Measurements from ENCODE around the gene CARD9.
A peak's percentile ranks its signal among the peaks of the same experiment; 100 is the strongest.

Gene CARD9

DNA sequence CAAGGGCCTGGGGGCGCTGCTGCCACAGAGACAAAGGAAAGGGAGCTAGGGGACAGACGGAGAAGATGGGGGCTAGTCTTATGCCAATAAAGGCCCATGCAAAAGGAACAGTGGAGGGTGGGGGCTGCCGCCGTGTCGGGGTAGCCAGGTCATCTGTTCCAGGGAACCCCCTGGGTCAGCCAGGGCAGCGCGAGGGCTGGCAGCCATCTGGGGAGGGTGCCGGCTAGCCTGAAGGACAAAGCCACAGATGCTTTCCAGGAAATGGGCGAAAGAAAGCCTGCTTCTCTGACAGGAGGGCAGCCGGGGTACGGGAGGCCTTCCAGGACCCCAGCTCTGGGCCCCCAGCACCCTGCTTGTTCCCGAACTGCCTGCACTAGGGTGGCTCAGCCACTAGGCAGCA lies 1.6 kb upstream of the CARD9 start:
- Histone ChIP-seq H2AFZ (ENCODE audit: low read length) (no peak overlapping the region), H3K36me3 (replicated peaks in 1 of 2; ENCODE audit: control insufficient read depth in 2 of 2, insufficient read depth in 2 of 2, low read length in 2 of 2) (peaks cover 11 to 43% of the 10 kb centered on the region in 2 donors), H3K4ac (ENCODE audit: low read length) (no peak overlapping the region), H3K79me1 (ENCODE audit: low read depth, low read length) (peaks cover 2% of the 10 kb centered on the region), H2BK120ac (ENCODE audit: low read depth, low read length) (no peak overlapping the region), H3K9ac (ENCODE audit: low read depth, low read length, poor library complexity) (no peak overlapping the region), H2BK12ac (ENCODE audit: low read length) (no peak overlapping the region), H3K23ac (ENCODE audit: low read depth, low read length, poor library complexity) (no peak overlapping the region), H3K4me3 (ENCODE audit: low read length in 2 of 2) (no peak overlapping the region), H4K8ac (ENCODE audit: low read depth, low read length) (no peak overlapping the region), H3K4me1 (ENCODE audit: control insufficient read depth in 2 of 2, insufficient read depth in 1 of 2, low read depth in 1 of 2, low read length in 2 of 2) (peaks cover 8 to 21% of the 10 kb centered on the region in 2 donors), H3K27ac (replicated peaks; ENCODE audit: low read length) (no peak overlapping the region), H2BK5ac (ENCODE audit: low read length) (peak overlapping the region; percentile 39), H4K91ac (ENCODE audit: low read depth, low read length, poor library complexity) (no peak overlapping the region), H3K27me3 (ENCODE audit: control insufficient read depth in 3 of 3, insufficient read depth in 3 of 3, low read depth in 1 of 3, low read length in 3 of 3) (no peaks in the 10 kb centered on the region), H3K18ac (ENCODE audit: low read length) (no peak overlapping the region), H2AK5ac (ENCODE audit: low read depth, low read length) (no peak overlapping the region), H2BK15ac (ENCODE audit: low read length) (no peak overlapping the region), H3K4me2 (ENCODE audit: insufficient read depth, low read length, poor library complexity, severe bottlenecking) (no peak overlapping the region), H3K9me3 (replicated peaks in 1 of 2; ENCODE audit: control insufficient read depth in 2 of 2, insufficient read depth in 1 of 2, low read depth in 1 of 2, low read length in 2 of 2) (no peaks in the 10 kb centered on the region), H3K14ac (ENCODE audit: low read length) (no peak overlapping the region)
- no peak for DNase-seq (ENCODE audit: low spot score)
- WGBS, 2 donors (ENCODE audit: extremely low coverage in 2 of 2, insufficient read length in 2 of 2, insufficient replicate concordance in 1 of 2) = no CpG with 5 or more reads among the region's 12 CpGs

GRCh38 chr9:136374183-136374575 lies 710 bp upstream of the CARD9 start:
- no CpG with 5 or more reads among the region's 14 CpGs for WGBS, 2 donors (ENCODE audit: extremely low coverage in 2 of 2, insufficient read length in 2 of 2, insufficient replicate concordance in 1 of 2)
- no peak overlapping the region for H2BK15ac ChIP-seq (ENCODE audit: low read length)
- H3K4ac ChIP-seq (ENCODE audit: low read length) = no peak overlapping the region
- peak overlapping the region; percentile 43 for H4K8ac ChIP-seq (ENCODE audit: low read depth, low read length)
- H3K4me3 ChIP-seq (ENCODE audit: low read length in 2 of 2) = no peak overlapping the region
- no peak overlapping the region for H2AFZ ChIP-seq (ENCODE audit: low read length)
- H2BK5ac ChIP-seq (ENCODE audit: low read length) = peak overlapping the region; percentile 39
- no peak overlapping the region for H3K14ac ChIP-seq (ENCODE audit: low read length)
- H3K79me1 ChIP-seq (ENCODE audit: low read depth, low read length) = peaks cover 2% of the 10 kb centered on the region
- peak overlapping the region; percentile 11 for H3K4me2 ChIP-seq (ENCODE audit: insufficient read depth, low read length, poor library complexity, severe bottlenecking)
- H3K36me3 ChIP-seq (replicated peaks in 1 of 2; ENCODE audit: control insufficient read depth in 2 of 2, insufficient read depth in 2 of 2, low read length in 2 of 2) = peaks cover 7 to 34% of the 10 kb centered on the region in 2 donors
- no peak overlapping the region for H2AK5ac ChIP-seq (ENCODE audit: low read depth, low read length)
- H2BK12ac ChIP-seq (ENCODE audit: low read length) = peak overlapping the region; percentile 22
- H3K9ac ChIP-seq (ENCODE audit: low read depth, low read length, poor library complexity) = peak overlapping the region; percentile 38
- H3K4me1 ChIP-seq (ENCODE audit: control insufficient read depth in 2 of 2, insufficient read depth in 1 of 2, low read depth in 1 of 2, low read length in 2 of 2) = peaks cover 8 to 21% of the 10 kb centered on the region in 2 donors
- no peak for DNase-seq (ENCODE audit: low spot score)
- peak overlapping the region; percentile 89 for H3K23ac ChIP-seq (ENCODE audit: low read depth, low read length, poor library complexity)
- no peak overlapping the region for H4K91ac ChIP-seq (ENCODE audit: low read depth, low read length, poor library complexity)
- H3K9me3 ChIP-seq (replicated peaks in 1 of 2; ENCODE audit: control insufficient read depth in 2 of 2, insufficient read depth in 1 of 2, low read depth in 1 of 2, low read length in 2 of 2) = no peaks in the 10 kb centered on the region
- H3K27ac ChIP-seq (replicated peaks; ENCODE audit: low read length) = no peak overlapping the region
- H3K18ac ChIP-seq (ENCODE audit: low read length) = no peak overlapping the region
- H3K27me3 ChIP-seq (ENCODE audit: control insufficient read depth in 3 of 3, insufficient read depth in 3 of 3, low read depth in 1 of 3, low read length in 3 of 3) = no peaks in the 10 kb centered on the region
- no peak overlapping the region for H2BK120ac ChIP-seq (ENCODE audit: low read depth, low read length)

DNA sequence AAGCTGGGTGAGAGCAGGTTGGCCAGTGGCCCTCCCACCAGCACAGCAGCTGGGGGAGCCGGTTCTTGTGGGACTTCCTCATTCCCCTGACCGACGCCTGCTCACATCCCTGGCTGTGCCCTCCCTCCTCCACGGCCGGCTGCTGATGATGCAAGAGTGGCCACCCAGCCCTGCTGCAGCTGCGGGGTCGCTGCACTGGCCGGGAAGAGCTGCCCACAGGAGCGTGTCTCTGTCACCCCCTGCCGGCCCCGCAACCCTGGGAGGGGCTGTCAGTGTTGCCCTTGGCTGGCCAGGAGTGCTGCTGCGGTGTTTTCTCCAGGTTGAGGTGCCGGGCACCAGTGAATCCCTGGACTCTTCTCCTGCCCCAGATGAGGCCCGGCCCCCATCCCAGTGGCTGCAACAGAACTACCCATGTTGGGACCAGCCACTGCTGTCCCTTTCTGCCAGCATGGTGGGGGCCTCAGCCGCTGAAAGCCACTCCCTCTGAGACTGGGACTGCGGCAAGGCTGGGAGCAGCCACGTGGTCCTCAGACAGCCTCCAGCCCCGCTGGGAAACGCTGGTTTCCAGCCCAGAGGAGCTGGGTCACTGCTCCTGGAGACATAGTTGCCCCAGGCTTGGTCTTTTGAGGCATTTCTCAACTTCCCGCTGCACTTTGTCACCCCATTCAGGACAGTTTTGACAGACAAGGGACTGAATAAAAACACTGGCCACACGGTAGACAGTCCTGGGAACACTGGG lies 739 bp downstream of the CARD9 start:
- Histone ChIP-seq H3K18ac (ENCODE audit: low read length) (peak overlapping the region; percentile 80), H3K27me3 (ENCODE audit: control insufficient read depth in 3 of 3, insufficient read depth in 3 of 3, low read depth in 1 of 3, low read length in 3 of 3) (no peaks in the 10 kb centered on the region), H2AK5ac (ENCODE audit: low read depth, low read length) (peak overlapping the region; percentile 90), H3K23ac (ENCODE audit: low read depth, low read length, poor library complexity) (peak overlapping the region; percentile 93), H4K8ac (ENCODE audit: low read depth, low read length) (no peak overlapping the region), H3K4ac (ENCODE audit: low read length) (no peak overlapping the region), H2BK5ac (ENCODE audit: low read length) (peak overlapping the region; percentile 66), H2AFZ (ENCODE audit: low read length) (peak overlapping the region; percentile 83), H3K27ac (replicated peaks; ENCODE audit: low read length) (no peak overlapping the region), H3K4me1 (ENCODE audit: control insufficient read depth in 2 of 2, insufficient read depth in 1 of 2, low read depth in 1 of 2, low read length in 2 of 2) (peaks cover 8 to 21% of the 10 kb centered on the region in 2 donors), H3K14ac (ENCODE audit: low read length) (no peak overlapping the region), H2BK120ac (ENCODE audit: low read depth, low read length) (no peak overlapping the region), H2BK15ac (ENCODE audit: low read length) (peak overlapping the region; percentile 78), H3K9me3 (replicated peaks in 1 of 2; ENCODE audit: control insufficient read depth in 2 of 2, insufficient read depth in 1 of 2, low read depth in 1 of 2, low read length in 2 of 2) (no peaks in the 10 kb centered on the region), H3K79me1 (ENCODE audit: low read depth, low read length) (peaks cover 2% of the 10 kb centered on the region), H3K9ac (ENCODE audit: low read depth, low read length, poor library complexity) (peak overlapping the region; percentile 60), H3K4me2 (ENCODE audit: insufficient read depth, low read length, poor library complexity, severe bottlenecking) (no peak overlapping the region), H3K4me3 (ENCODE audit: low read length in 2 of 2) (no peak overlapping the region), H4K91ac (ENCODE audit: low read depth, low read length, poor library complexity) (no peak overlapping the region), H3K36me3 (replicated peaks in 1 of 2; ENCODE audit: control insufficient read depth in 2 of 2, insufficient read depth in 2 of 2, low read length in 2 of 2) (peaks cover 7 to 24% of the 10 kb centered on the region in 2 donors), H2BK12ac (ENCODE audit: low read length) (peak overlapping the region; percentile 84)
- no peak for DNase-seq (ENCODE audit: low spot score)
- no CpG with 5 or more reads among the region's 21 CpGs for WGBS, 2 donors (ENCODE audit: extremely low coverage in 2 of 2, insufficient read length in 2 of 2, insufficient replicate concordance in 1 of 2)

- H3K4me2 ChIP-seq (ENCODE audit: insufficient read depth, low read length, poor library complexity, severe bottlenecking) = no peak overlapping the region
- no peak for DNase-seq (ENCODE audit: low spot score)
- peak overlapping the region; percentile 93 for H3K23ac ChIP-seq (ENCODE audit: low read depth, low read length, poor library complexity)
- no peak overlapping the region for H2BK120ac ChIP-seq (ENCODE audit: low read depth, low read length)
- peak overlapping the region; percentile 94 for H2AK5ac ChIP-seq (ENCODE audit: low read depth, low read length)
- peak overlapping the region; percentile 47 for H3K14ac ChIP-seq (ENCODE audit: low read length)
- H4K8ac ChIP-seq (ENCODE audit: low read depth, low read length) = no peak overlapping the region
- H3K9ac ChIP-seq (ENCODE audit: low read depth, low read length, poor library complexity) = peak overlapping the region; percentile 60
- no peak overlapping the region for H3K27ac ChIP-seq (replicated peaks; ENCODE audit: low read length)
- H3K4ac ChIP-seq (ENCODE audit: low read length) = no peak overlapping the region
- peaks cover 8 to 21% of the 10 kb centered on the region in 2 donors for H3K4me1 ChIP-seq (ENCODE audit: control insufficient read depth in 2 of 2, insufficient read depth in 1 of 2, low read depth in 1 of 2, low read length in 2 of 2)
- H3K79me1 ChIP-seq (ENCODE audit: low read depth, low read length) = peaks cover 2% of the 10 kb centered on the region
- H2BK12ac ChIP-seq (ENCODE audit: low read length) = no peak overlapping the region
- peaks cover 7 to 17% of the 10 kb centered on the region in 2 donors for H3K36me3 ChIP-seq (replicated peaks in 1 of 2; ENCODE audit: control insufficient read depth in 2 of 2, insufficient read depth in 2 of 2, low read length in 2 of 2)
- peak overlapping the region; percentile 83 for H2AFZ ChIP-seq (ENCODE audit: low read length)
- peak overlapping the region; percentile 85 for H4K91ac ChIP-seq (ENCODE audit: low read depth, low read length, poor library complexity)
- no CpG with 5 or more reads among the region's 21 CpGs for WGBS, 2 donors (ENCODE audit: extremely low coverage in 2 of 2, insufficient read length in 2 of 2, insufficient replicate concordance in 1 of 2)
- H3K4me3 ChIP-seq (ENCODE audit: low read length in 2 of 2) = no peak overlapping the region
- H2BK5ac ChIP-seq (ENCODE audit: low read length) = no peak overlapping the region
- H3K27me3 ChIP-seq (ENCODE audit: control insufficient read depth in 3 of 3, insufficient read depth in 3 of 3, low read depth in 1 of 3, low read length in 3 of 3) = no peaks in the 10 kb centered on the region
- H2BK15ac ChIP-seq (ENCODE audit: low read length) = peak overlapping the region; percentile 58
- H3K9me3 ChIP-seq (replicated peaks in 1 of 2; ENCODE audit: control insufficient read depth in 2 of 2, insufficient read depth in 1 of 2, low read depth in 1 of 2, low read length in 2 of 2) = no peaks in the 10 kb centered on the region
- peak overlapping the region; percentile 80 for H3K18ac ChIP-seq (ENCODE audit: low read length)
These were observed 1.5 kb downstream of the CARD9 start for GRCh38 chr9:136372006-136372405.
